HG02852 (cell line): ENCODE results near the gene ETFA.
"Not testable (repeated sequence)": the region's sequence is repeated elsewhere in the genome, so short reads cannot be mapped to it uniquely, and the experiment has no call there.

Experiments
- ATAC-seq: cut with Tn5 transposase; IDR thresholded peaks from one replicate; pipeline ENCODE4 v1.9.1; 2021; ENCODE audit warnings: mild to moderate bottlenecking, moderate library complexity; ENCODE audit not compliant: unreplicated experiment

ETFA gene

GRCh38 chr15:76327191-76328105 lies 16.2 kb upstream of the ETFA start:
- ATAC-seq = no peak

GRCh38 chr15:76325704-76326103 lies 14.4 kb upstream of the ETFA start:
- no peak for ATAC-seq

GRCh38 chr15:76324066-76324465 lies 12.8 kb upstream of the ETFA start:
- ATAC-seq = no peak

- ATAC-seq = no peak
Observed at GRCh38 chr15:76321602-76322001, 10.3 kb upstream of the ETFA start.

GRCh38 chr15:76321171-76321570 lies 9.9 kb upstream of the ETFA start:
- ATAC-seq = no peak

GRCh38 chr15:76320012-76320411 lies 8.7 kb upstream of the ETFA start:
- ATAC-seq = no peak

- ATAC-seq = no peak
Observed at GRCh38 chr15:76313731-76314130, 2.5 kb upstream of the ETFA start.

- ATAC-seq = not testable (repeated sequence)
Observed at GRCh38 chr15:76313175-76313567, 1.9 kb upstream of the ETFA start.

- ATAC-seq = no peak
Observed at GRCh38 chr15:76312540-76313174, 1.4 kb upstream of the ETFA start.

GRCh38 chr15:76310475-76311099 lies 682 bp downstream of the ETFA start:
- peak; percentile 5 for ATAC-seq

- no peak for ATAC-seq
Observed at GRCh38 chr15:76309601-76310330, 1.5 kb downstream of the ETFA start.

- ATAC-seq = no peak
Observed at GRCh38 chr15:76303909-76304308, 7.4 kb downstream of the ETFA start.

- ATAC-seq = no peak
Observed at GRCh38 chr15:76299786-76300185, 11.5 kb downstream of the ETFA start.

- no peak for ATAC-seq
Observed at GRCh38 chr15:76298986-76299385, 12.3 kb downstream of the ETFA start.

GRCh38 chr15:76297951-76298350 lies 13.3 kb downstream of the ETFA start:
- ATAC-seq = not testable (repeated sequence)

GRCh38 chr15:76296849-76297248 lies 14.4 kb downstream of the ETFA start:
- no peak for ATAC-seq

GRCh38 chr15:76294463-76294862 lies 16.8 kb downstream of the ETFA start:
- not testable (repeated sequence) for ATAC-seq

GRCh38 chr15:76293361-76293760 lies 17.9 kb downstream of the ETFA start:
- ATAC-seq = no peak

- ATAC-seq = no peak
Observed at GRCh38 chr15:76289582-76289981, 21.7 kb downstream of the ETFA start.

GRCh38 chr15:76286271-76286879 lies 24.9 kb downstream of the ETFA start:
- peak; percentile 50 for ATAC-seq
